ENCODE data around the gene CUL3.

- TF ChIP-seq CTCF (IDR thresholded peaks at IDR 0.05; ENCODE audit: insufficient read depth, low read length) (no peak), REST (IDR thresholded peaks at IDR 0.05; ENCODE audit: insufficient replicate concordance, low read depth) (no peak), GABPA (IDR thresholded peaks at IDR 0.05; ENCODE audit: low read depth) (no peak)
Measured at GRCh38 chr2:224628416-224628815, 43.3 kb upstream of the CUL3 start.
